HEK293 (cell line): ENCODE results near the gene SPECC1.

ENCODE experiments used
- AEBP2 ChIP-seq: fragments of 450-650 bp; formaldehyde crosslinking; IDR thresholded peaks from 2 replicates; pipeline ENCODE4 v1.5.1; 2016; ENCODE audit warnings: missing biosample characterization, missing genetic modification characterization, borderline replicate concordance
- GLI4 ChIP-seq: fragments of 450-650 bp; formaldehyde crosslinking; IDR thresholded peaks from 2 replicates; pipeline ENCODE4 v1.5.1; 2016; ENCODE audit warnings: missing biosample characterization, missing genetic modification characterization
- GLIS1 ChIP-seq: fragments of 450-650 bp; formaldehyde crosslinking; IDR thresholded peaks from 2 replicates; pipeline ENCODE4 v1.5.1; 2016; ENCODE audit warnings: missing biosample characterization, missing genetic modification characterization
- HIC1 ChIP-seq: fragments of 450-650 bp; formaldehyde crosslinking; IDR thresholded peaks from 2 replicates; pipeline ENCODE4 v1.5.1; 2016; ENCODE audit warnings: missing biosample characterization, missing genetic modification characterization
- HOXA7 ChIP-seq: sonication (generic); formaldehyde crosslinking; IDR thresholded peaks from 2 replicates; pipeline ENCODE4 v1.8.1; 2022; ENCODE audit warnings: missing genetic modification reagents, borderline replicate concordance
- PATZ1 ChIP-seq: fragments of 450-650 bp; formaldehyde crosslinking; IDR thresholded peaks from 2 replicates; pipeline ENCODE4 v1.5.1; 2016; ENCODE audit warnings: missing biosample characterization, missing genetic modification characterization
- SCRT1 ChIP-seq: fragments of 450-650 bp; formaldehyde crosslinking; IDR thresholded peaks from 2 replicates; pipeline ENCODE4 v1.5.1; 2016; ENCODE audit warnings: missing biosample characterization, missing genetic modification characterization, borderline replicate concordance
- SP3 ChIP-seq: fragments of 450-650 bp; formaldehyde crosslinking; IDR thresholded peaks from 2 replicates; pipeline ENCODE4 v1.5.1; 2016; ENCODE audit warnings: missing biosample characterization, missing genetic modification characterization
- TCF7L2 ChIP-seq: IDR thresholded peaks from 2 replicates; pipeline ENCODE4 v1.6.1; 2011; ENCODE audit warnings: low read depth, mild to moderate bottlenecking, inconsistent platforms, low read length, moderate library complexity, borderline replicate concordance
- WT1 ChIP-seq: fragments of 450-650 bp; formaldehyde crosslinking; IDR thresholded peaks from 2 replicates; pipeline ENCODE4 v1.5.1; 2016; ENCODE audit warnings: missing biosample characterization, missing genetic modification characterization
- ZFP41 ChIP-seq: fragments of 450-650 bp; formaldehyde crosslinking; IDR thresholded peaks from 2 replicates; pipeline ENCODE4 v1.5.1; 2016; ENCODE audit warnings: missing biosample characterization, missing genetic modification characterization, borderline replicate concordance
- ZNF114 ChIP-seq: fragments of 450-650 bp; formaldehyde crosslinking; IDR thresholded peaks from 2 replicates; pipeline ENCODE4 v1.5.0; 2017; ENCODE audit warnings: missing biosample characterization, missing genetic modification characterization
- ZNF146 ChIP-seq: fragments of 450-650 bp; formaldehyde crosslinking; IDR thresholded peaks from 2 replicates; pipeline ENCODE4 v1.5.1; 2016; ENCODE audit warnings: missing biosample characterization, missing genetic modification characterization
- ZNF19 ChIP-seq: fragments of 450-650 bp; formaldehyde crosslinking; IDR thresholded peaks from 2 replicates; pipeline ENCODE4; 2016; ENCODE audit warnings: missing biosample characterization, missing genetic modification characterization, low read depth
- ZNF24 ChIP-seq: fragments of 450-650 bp; formaldehyde crosslinking; IDR thresholded peaks from 2 replicates; pipeline ENCODE4 v1.5.1; 2016; ENCODE audit warnings: missing biosample characterization, missing genetic modification characterization
- ZNF350 ChIP-seq: fragments of 450-650 bp; formaldehyde crosslinking; IDR thresholded peaks from 2 replicates; pipeline ENCODE4 v1.5.0; 2017; ENCODE audit warnings: missing biosample characterization, mild to moderate bottlenecking, missing genetic modification characterization
- ZNF473 ChIP-seq: fragments of 450-650 bp; formaldehyde crosslinking; IDR thresholded peaks from 2 replicates; pipeline ENCODE4 v1.5.1; 2017; ENCODE audit warnings: missing biosample characterization, missing genetic modification characterization
- ZNF514 ChIP-seq: fragments of 450-650 bp; formaldehyde crosslinking; IDR thresholded peaks from 2 replicates; pipeline ENCODE4 v1.5.1; 2016; ENCODE audit warnings: missing biosample characterization, missing genetic modification characterization
- ZNF530 ChIP-seq: fragments of 450-650 bp; formaldehyde crosslinking; IDR thresholded peaks from 2 replicates; pipeline ENCODE4 v1.5.1; 2016; ENCODE audit warnings: low read depth, missing biosample characterization, missing genetic modification characterization
- ZNF544 ChIP-seq: fragments of 450-650 bp; formaldehyde crosslinking; IDR thresholded peaks from 2 replicates; pipeline ENCODE4 v1.5.0; 2017; ENCODE audit warnings: missing biosample characterization, missing genetic modification characterization
- ZNF610 ChIP-seq: fragments of 450-650 bp; formaldehyde crosslinking; IDR thresholded peaks from 2 replicates; pipeline ENCODE4 v1.5.1; 2016; ENCODE audit warnings: missing biosample characterization, missing genetic modification characterization, borderline replicate concordance
- ZNF621 ChIP-seq: fragments of 450-650 bp; formaldehyde crosslinking; IDR thresholded peaks from 2 replicates; pipeline ENCODE4 v1.5.1; 2017; ENCODE audit warnings: missing biosample characterization, missing genetic modification characterization
- ZNF670 ChIP-seq: fragments of 450-650 bp; formaldehyde crosslinking; IDR thresholded peaks from 2 replicates; pipeline ENCODE4 v1.5.1; 2016; ENCODE audit warnings: missing biosample characterization, missing genetic modification characterization, low read depth
- ZNF777 ChIP-seq: fragments of 450-650 bp; formaldehyde crosslinking; IDR thresholded peaks from 2 replicates; pipeline ENCODE4 v1.5.1; 2017; ENCODE audit warnings: missing biosample characterization, missing genetic modification characterization, borderline replicate concordance
- ZNF830 ChIP-seq: fragments of 450-650 bp; IDR thresholded peaks from 2 replicates; pipeline ENCODE4 v1.5.0; 2018; ENCODE audit warnings: missing biosample characterization, missing genetic modification characterization, low read depth, mild to moderate bottlenecking, moderate library complexity
- ZSCAN5A ChIP-seq: fragments of 450-650 bp; formaldehyde crosslinking; IDR thresholded peaks from 2 replicates; pipeline ENCODE4 v1.5.1; 2016; ENCODE audit warnings: missing biosample characterization, missing genetic modification characterization
- TF ChIP-seq, protein P1 (sequence below): fragments of 450-650 bp; formaldehyde crosslinking; IDR thresholded peaks from 2 replicates; pipeline ENCODE4 v1.5.1; 2016; ENCODE audit warnings: missing biosample characterization, missing genetic modification characterization
- TF ChIP-seq, protein P2 (sequence below): fragments of 450-650 bp; formaldehyde crosslinking; IDR thresholded peaks from 2 replicates; pipeline ENCODE4 v1.5.1; 2017; ENCODE audit warnings: missing biosample characterization, mild to moderate bottlenecking, missing genetic modification characterization, moderate library complexity
- TF ChIP-seq, protein P3 (sequence below): fragments of 450-650 bp; IDR thresholded peaks from 2 replicates; pipeline ENCODE4 v1.5.1; 2018; ENCODE audit warnings: missing biosample characterization, mild to moderate bottlenecking, missing genetic modification characterization

SPECC1 gene

DNA sequence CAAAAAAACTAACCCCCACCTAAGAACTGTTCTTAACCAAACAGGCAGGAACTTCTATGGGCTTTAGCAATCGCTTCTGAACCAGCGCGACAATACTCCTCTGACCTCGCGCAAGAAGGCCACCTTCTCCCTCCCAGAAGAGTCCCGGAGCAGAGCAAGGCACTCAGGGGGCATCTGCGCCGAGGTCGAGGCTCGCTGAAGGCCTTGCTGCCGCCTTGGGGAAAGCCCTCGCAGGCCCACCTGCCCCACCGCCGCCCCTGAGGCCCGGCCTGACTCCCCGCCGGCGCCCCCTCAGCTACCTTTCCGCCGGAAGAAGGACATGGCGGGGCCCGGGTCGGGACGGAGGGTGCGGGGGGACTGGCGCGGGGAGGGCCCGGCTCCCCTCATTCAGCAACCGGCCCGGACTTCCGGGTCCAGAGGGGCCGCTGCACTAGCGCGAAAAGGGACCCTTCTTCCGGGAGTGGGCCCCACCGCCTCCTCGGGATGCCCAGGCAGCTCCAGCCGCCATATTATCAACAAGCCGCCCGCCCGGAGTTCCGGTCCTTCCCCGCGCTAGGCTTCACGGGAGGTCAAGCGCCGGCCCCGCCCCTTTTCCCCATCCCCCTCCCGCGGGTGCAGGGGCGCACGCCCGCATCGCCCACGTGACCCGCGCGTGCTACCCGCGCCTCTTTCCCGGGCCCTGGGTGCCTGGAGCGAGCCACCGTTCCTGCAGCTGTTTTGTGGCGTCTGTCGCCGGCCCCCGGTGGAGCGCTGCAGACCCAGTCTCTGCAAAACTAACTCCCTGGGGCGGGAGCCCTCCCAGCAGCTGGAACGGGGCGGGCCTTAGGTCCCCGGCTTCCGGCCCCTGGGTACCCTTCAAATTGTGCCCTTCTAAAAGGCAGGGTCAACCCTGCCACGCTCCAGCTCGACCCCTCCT, 31.6 kb upstream of the SPECC1 start, which contains the start of gene AKAP10 (continued):
- TF ChIP-seq PATZ1 (tag by site-specific recombination) (peak; percentile 92), ZNF830 (no peak), ZNF514 (tag by site-specific recombination) (no peak), GLIS1 (tag by site-specific recombination) (peak; percentile 90), SP3 (peak; percentile 87), ZNF670 (tag by site-specific recombination) (no peak), ZNF777 (tag by site-specific recombination) (no peak), ZNF610 (tag by site-specific recombination) (no peak; the same call in 1 of the 2 replicates), ZNF114 (tag by site-specific recombination) (no peak), TCF7L2 (no peak), HOXA7 (CRISPR knock-in tag) (no peak), ZFP41 (tag by site-specific recombination) (no peak), SCRT1 (tag by site-specific recombination) (no peak), ZNF530 (tag by site-specific recombination) (no peak), WT1 (tag by site-specific recombination) (no peak), ZNF146 (peak; percentile 18; the same call in 1 of the 2 replicates), ZNF19 (no peak), ZNF621 (no peak), ZNF473 (tag by site-specific recombination) (no peak), GLI4 (tag by site-specific recombination) (no peak), ZNF544 (tag by site-specific recombination) (no peak), ZNF350 (tag by site-specific recombination) (no peak), ZNF24 (tag by site-specific recombination) (peak; percentile 70; the same call in 1 of the 2 replicates), ZSCAN5A (tag by site-specific recombination) (no peak), AEBP2 (tag by site-specific recombination) (no peak), HIC1 (tag by site-specific recombination) (peak; percentile 95)
- TF ChIP-seq, protein P1, sequence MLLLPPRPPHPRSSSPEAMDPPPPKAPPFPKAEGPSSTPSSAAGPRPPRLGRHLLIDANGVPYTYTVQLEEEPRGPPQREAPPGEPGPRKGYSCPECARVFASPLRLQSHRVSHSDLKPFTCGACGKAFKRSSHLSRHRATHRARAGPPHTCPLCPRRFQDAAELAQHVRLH (tag by site-specific recombination), result peak; percentile 47
- TF ChIP-seq, protein P2, sequence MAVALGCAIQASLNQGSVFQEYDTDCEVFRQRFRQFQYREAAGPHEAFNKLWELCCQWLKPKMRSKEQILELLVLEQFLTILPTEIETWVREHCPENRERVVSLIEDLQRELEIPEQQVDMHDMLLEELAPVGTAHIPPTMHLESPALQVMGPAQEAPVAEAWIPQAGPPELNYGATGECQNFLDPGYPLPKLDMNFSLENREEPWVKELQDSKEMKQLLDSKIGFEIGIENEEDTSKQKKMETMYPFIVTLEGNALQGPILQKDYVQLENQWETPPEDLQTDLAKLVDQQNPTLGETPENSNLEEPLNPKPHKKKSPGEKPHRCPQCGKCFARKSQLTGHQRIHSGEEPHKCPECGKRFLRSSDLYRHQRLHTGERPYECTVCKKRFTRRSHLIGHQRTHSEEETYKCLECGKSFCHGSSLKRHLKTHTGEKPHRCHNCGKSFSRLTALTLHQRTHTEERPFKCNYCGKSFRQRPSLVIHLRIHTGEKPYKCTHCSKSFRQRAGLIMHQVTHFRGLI (tag by site-specific recombination), result no peak
- TF ChIP-seq, protein P3, sequence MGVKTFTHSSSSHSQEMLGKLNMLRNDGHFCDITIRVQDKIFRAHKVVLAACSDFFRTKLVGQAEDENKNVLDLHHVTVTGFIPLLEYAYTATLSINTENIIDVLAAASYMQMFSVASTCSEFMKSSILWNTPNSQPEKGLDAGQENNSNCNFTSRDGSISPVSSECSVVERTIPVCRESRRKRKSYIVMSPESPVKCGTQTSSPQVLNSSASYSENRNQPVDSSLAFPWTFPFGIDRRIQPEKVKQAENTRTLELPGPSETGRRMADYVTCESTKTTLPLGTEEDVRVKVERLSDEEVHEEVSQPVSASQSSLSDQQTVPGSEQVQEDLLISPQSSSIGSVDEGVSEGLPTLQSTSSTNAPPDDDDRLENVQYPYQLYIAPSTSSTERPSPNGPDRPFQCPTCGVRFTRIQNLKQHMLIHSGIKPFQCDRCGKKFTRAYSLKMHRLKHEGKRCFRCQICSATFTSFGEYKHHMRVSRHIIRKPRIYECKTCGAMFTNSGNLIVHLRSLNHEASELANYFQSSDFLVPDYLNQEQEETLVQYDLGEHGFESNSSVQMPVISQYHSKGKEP (tag by site-specific recombination), result peak; percentile 73; the same call in 1 of the 2 replicates
